ENCODE results near the gene SECISBP2.
"Not testable (repeated sequence)": the region's sequence is repeated elsewhere in the genome, so short reads cannot be mapped to it uniquely, and the experiment has no call there.

SECISBP2 gene, protein sequence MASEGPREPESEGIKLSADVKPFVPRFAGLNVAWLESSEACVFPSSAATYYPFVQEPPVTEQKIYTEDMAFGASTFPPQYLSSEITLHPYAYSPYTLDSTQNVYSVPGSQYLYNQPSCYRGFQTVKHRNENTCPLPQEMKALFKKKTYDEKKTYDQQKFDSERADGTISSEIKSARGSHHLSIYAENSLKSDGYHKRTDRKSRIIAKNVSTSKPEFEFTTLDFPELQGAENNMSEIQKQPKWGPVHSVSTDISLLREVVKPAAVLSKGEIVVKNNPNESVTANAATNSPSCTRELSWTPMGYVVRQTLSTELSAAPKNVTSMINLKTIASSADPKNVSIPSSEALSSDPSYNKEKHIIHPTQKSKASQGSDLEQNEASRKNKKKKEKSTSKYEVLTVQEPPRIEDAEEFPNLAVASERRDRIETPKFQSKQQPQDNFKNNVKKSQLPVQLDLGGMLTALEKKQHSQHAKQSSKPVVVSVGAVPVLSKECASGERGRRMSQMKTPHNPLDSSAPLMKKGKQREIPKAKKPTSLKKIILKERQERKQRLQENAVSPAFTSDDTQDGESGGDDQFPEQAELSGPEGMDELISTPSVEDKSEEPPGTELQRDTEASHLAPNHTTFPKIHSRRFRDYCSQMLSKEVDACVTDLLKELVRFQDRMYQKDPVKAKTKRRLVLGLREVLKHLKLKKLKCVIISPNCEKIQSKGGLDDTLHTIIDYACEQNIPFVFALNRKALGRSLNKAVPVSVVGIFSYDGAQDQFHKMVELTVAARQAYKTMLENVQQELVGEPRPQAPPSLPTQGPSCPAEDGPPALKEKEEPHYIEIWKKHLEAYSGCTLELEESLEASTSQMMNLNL

DNA sequence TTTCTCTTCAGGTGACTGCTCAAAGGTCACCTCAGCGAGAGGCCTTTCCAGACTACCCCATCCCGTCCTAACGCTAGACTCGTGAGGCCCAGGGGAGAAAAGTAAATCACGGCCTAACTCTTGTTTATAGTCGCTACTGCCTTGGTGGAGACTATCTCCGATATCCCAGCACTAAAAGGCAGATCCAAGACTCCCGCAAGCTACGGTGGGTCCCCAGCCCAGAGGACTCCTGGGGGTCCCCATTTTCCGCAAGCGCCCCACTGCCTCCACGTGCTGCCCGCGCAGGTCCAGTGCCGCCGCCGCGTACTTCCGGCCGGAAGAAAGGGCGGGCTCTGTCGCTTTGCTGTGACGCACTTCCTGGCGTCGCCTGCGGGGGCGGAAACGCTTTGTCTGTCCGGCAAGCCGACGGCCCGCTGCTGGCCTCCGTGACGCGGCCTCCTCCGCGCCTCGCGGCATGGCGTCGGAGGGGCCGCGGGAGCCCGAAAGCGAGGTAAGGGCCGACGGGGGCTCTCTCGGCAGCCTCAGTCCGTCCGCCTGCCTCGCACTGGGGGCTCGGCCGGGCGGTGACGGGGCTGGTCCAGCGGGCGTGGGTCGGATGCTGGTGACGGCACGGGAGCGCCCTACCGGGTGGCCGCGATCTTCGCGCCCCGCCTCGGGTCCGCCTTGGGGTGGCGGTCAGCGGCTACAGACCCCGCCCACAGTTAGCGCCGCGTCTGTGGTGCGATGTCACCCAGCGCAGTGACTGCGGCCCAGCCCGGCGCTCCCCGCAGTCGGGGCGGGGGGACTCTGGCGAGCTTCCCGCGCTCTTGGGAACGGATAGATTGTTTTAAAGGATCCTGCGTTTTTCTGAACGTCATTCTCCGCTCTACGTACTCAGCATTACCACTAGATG, at the start of gene SECISBP2:
SECISBP2 (plus strand) TSS at position 378 of the 892 bp plus-strand sequence; CDS start at position 455, 77 bp downstream.
- DNase-seq (ENCODE audit: low read depth in 2 of 2): peak; percentile 88 to 93

DNA sequence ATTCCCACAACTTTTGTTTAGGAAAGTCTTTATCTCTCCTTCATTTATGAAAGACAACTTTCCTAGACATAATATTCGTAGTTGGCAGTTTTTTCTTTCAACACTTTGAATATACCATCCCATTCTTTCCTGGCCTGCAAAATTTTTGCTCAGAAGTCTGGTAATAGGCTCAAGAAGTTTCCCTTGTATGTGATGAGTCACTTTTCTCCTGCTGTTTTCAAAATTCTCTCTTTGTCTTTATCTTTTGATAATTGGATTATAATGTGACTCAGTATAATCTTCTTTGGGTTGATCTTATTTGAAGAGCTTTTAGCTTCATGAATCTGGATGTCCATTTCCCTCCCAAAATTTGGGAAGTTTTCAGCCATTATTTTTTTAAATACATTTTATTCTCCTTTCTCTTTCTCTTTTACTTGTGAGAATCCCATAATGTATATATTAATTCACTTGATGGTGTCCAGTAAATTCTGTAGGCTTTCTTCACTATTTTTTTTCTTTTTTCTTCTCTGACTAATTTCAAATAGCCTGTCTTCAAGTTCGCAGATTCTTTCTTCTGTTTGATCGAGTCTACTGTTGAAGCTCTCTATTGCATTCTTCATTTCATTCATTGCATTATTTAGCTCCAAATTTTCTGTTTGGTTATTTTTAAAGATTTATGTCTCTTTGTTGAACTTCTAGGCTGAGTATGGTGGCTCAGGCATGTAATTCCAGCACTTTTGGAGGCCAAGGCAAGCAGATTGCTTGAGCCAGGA, 44.6 kb upstream of the SECISBP2 start:
- DNase-seq (ENCODE audit: low read depth in 2 of 2): no peak

DNA sequence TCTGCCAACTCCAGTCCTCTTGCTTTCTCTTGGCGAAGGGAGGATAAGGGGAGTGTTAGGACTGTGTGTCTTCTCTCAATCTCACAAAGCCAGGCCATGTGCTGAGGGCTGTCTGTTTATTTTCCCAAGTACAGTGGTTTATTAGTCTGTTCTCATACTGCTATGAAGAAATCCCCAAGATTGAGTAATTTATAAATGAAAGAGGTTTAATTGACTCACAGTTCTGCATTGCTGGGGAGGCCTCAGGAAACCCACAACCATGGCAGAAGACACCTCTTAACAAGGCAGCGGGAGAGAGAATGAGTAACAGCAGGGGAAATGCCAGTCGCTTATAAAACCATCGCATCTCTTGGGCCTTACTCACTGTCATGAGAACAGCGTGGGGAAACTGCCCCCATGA, 43.5 kb upstream of the SECISBP2 start:
- DNase-seq (ENCODE audit: low read depth in 2 of 2): peak in 1 of 2 experiments; percentile 6

DNA sequence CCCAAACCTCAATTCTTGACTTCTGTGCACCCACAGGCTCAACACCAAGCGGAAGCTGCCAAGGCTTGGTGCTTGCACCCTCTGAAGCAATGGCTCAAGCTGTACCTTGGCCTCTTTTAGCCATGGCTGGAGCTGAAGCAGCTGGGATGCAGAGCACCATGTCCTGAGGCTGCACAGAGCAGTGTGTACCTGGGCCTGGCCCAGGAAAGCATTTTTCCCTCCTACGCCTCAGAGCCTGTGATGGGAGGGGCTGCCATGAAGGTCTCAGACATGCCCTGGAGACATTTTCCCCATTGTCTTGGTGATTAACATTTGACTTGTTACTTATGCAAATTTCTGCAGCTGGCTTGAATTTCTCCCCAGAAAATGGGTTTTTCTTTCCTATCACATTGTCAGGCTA, 42.3 kb upstream of the SECISBP2 start:
- not testable (repeated sequence) for DNase-seq (ENCODE audit: low read depth in 2 of 2)

DNA sequence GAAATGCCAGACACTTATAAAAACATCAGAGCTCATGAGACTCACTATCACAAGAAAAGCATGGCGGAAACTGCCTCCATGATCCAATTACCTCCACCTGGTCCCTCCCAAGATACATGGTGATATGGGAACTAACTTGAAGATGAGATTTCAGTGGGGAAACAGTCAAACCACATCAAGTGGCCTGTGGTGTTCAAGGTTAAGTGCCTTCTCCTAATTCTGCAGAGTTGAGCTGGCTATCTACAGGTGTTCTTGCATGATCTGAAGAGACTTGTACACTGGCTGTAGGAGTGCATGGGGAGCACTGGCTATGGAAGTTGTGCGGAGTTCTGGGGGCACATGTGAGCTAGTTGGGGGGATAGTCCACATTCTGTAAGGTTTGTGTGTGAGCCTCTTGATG, 41.3 kb upstream of the SECISBP2 start:
- no peak for DNase-seq (ENCODE audit: low read depth in 2 of 2)

DNA sequence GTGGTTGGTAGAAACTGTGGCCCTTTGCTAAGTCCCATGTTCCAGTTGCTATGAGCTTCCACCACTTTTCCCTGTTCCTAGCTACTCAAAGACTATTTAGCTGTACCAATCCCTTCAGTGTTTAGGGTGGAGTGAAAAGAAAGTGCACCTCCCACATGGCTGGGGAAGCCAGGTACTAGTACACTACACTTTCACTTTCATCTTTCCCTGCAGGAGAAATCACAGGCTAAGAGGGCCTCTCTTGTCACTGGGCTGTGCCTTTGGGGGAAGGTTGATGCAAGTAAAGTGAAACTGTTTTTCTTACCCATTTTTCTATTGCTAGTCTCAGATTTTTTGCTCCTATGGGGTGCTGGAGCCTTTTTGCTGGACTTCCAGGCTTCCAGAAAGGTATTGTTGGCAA, 40.8 kb upstream of the SECISBP2 start:
- DNase-seq (ENCODE audit: low read depth in 2 of 2): no peak

DNA sequence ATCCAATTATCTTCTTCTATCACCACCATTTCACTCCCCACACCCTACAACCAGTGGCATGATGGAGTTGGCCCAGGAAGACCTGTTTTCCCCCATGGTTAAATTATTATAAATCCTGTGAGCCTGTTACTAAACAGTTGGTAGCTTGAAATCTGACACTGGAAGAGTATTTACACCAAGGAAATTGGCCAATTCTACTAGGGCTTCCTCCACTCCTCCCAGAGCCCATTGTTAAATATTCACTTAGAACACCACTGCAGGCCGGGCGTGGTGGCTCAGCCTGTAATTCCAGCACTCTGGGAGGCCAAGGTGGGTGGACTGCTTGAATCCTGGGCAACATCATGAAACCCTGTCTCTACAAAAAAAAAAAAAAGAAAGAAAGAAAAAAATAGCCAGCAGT, 39.7 kb upstream of the SECISBP2 start:
- DNase-seq (ENCODE audit: low read depth in 2 of 2): no peak

DNA sequence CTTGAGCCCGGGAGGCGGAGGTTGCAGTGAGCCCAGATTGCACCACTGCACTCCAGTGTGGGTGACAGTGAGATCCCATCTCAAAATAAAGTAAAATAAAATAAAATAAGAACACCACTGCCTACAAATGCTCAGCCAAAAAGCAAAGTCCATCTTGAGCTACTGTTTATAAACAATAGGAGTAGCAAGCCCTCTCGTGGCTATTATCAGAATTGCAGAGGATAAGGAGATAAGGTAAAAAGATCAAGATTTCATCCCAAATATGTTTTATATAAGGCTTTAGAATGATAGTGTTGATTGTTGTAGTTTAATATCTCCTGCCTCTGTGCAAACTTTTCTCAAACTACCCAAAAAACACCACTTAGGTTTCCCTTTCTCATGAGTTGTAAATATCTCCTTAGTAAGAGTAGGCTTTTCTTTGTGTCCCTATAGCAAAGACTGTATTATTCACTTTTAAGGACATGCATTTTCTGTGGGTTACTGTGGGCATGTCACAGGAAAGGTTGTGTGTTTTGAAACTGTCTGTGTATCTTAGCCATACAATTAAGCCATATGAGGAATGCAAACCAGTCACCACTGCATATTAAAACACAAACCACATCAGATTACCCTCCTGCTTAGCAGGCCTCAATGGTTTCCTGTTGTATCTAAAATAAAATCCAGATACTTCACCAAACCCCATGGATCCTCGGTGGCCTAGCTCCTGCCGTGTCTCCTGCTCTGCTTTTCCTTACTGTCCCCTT, 39.1 kb upstream of the SECISBP2 start:
- DNase-seq (ENCODE audit: low read depth in 2 of 2): no peak

DNA sequence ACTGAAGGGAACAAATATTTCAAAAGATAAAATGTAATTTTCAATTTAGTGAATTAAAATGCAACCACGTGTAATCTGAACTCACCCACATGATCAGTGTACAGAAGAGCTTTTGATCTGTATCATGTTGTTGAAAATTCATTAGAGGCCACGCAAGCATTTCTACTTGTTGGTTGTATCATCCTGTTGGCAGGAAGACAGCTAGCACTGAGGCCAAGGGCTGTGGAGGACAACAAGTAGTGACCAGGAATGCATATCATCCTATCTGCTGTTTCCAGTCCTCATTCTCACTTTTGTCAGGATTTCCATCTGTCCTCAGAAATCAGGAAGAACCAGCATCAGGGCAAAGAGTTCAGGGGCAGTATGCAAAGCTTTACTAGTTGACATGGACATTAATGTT, 37.2 kb upstream of the SECISBP2 start:
- no peak for DNase-seq (ENCODE audit: low read depth in 2 of 2)

DNA sequence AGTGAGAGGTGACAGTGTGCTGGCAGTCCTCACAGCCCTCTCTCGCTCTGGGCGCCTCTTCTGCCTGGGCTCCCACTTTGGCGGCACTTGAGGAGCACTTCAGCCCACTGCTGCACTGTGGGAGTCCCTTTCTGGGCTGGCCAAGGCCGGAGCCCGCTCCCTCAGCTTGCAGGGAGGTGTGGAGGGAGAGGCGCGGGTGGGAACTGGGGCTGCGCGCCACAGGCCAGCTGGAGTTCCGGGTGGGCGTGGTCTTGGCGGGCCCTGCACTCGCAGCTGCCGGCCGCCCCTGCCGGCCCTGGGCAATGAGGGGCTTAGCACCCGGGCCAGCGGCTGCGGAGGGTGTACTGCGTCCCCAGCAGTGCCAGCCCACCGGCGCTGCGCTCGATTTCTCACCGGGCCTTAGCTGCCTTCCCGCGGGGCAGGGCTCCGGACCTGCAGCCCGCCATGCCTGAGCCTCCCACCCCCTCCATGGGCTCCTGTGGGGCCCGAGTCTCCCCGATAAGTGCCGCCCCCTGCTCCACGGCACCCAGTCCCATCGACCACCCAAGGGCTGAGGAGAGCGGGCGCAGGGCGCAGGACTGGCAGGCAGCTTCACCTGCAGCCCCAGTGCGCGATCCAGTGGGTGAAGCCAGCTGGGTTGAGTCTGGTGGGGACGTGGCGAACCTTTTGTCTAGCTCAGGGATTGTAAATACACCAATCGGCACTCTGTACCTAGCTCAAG, 35.9 kb upstream of the SECISBP2 start:
- not testable (repeated sequence) for DNase-seq (ENCODE audit: low read depth in 2 of 2)

DNA sequence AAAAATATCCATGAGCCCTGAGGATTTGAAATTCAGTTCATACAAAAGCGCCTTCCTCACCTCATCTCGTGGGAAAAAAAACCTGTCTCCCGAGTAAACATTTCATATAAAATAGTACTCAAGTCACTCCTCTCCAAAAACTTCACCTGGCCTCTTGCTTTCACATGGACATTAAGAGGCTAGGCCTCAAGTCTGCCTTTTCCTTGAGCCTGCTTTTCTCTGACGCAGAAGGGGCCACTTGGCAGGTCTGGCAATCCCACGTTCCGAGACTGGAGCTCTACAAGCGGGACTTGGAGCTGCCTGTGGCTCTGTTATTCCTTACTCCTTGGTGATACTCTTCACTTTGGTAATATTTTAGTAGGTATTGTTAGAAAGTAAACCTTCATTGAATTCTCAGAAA, 34.2 kb upstream of the SECISBP2 start:
- no peak for DNase-seq (ENCODE audit: low read depth in 2 of 2)

DNA sequence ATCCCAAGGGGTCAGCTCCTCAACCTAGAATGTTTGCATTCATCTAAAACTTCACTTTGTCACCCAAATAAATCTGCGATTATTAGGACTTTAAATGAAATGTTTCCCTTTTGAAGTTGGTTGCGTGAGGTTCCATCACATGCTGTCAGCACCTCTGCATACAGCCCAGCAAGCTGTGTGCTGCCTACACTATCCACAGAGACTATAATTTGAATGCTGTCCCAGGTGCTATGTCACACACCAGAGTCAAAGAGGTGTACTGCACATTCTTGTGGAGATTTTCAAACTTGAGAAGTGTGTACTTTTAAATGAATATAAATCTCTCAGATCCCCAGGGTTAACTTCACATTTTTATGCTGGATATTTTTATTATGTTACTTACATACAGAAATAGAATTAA, 26.6 kb upstream of the SECISBP2 start:
- no peak for DNase-seq (ENCODE audit: low read depth in 2 of 2)

DNA sequence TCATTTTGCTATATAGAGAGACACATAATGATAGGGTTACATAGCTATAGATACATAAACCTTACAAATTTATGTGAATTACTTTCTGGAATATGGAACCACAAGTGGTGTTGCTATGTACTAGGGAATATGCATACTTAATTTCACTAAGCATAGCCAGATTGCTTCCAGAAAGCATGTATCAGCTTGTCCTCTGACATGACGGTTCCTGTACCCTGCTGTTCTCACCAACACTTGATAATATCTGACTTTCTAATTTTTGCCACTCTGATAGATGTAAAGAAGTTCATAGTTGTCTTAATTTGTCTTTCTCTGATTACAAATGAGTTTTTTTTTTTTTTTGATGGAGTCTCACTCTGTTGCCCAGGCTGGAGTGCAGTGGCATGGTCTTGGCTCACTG, 25.3 kb upstream of the SECISBP2 start:
- no peak for DNase-seq (ENCODE audit: low read depth in 2 of 2)

DNA sequence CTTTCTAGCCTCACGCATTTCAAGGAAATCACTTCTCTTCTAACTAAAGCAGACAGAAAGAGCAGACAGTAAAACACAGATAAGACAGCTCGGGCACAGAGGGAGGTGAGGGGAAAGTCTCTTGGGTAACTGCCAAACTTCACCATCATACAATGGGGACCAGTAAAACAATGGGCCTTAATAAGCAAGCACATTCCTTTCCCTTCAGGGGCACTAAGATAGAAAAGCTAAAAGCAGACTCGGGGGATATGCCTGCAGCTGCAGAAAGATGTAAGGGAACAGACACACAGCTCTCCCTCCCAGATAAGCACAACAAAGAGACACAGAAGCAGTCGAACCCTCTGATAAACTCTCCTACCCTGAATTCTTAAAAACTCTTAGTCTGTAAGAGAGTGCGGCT, 22.9 kb upstream of the SECISBP2 start:
- DNase-seq (ENCODE audit: low read depth in 2 of 2): no peak

DNA sequence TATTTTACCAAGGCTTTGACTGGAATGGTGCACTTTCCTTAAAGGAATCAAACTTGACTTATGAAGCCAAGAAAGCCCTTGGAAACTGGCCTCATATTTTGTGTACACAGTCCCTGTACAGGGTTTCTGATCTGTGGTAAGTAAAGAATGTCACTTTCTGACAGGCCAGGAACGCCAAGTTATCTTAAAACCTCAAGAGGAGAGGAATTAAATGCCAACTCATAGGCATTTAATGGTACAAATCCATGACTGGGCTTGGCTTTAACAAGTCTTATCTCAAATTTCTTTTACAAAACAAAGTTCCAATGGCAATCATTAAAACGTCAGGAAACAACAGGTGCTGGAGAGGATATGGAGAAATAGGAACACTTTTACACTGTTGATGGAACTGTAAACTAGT, 16.3 kb upstream of the SECISBP2 start:
- DNase-seq (ENCODE audit: low read depth in 2 of 2): not testable (repeated sequence)

DNA sequence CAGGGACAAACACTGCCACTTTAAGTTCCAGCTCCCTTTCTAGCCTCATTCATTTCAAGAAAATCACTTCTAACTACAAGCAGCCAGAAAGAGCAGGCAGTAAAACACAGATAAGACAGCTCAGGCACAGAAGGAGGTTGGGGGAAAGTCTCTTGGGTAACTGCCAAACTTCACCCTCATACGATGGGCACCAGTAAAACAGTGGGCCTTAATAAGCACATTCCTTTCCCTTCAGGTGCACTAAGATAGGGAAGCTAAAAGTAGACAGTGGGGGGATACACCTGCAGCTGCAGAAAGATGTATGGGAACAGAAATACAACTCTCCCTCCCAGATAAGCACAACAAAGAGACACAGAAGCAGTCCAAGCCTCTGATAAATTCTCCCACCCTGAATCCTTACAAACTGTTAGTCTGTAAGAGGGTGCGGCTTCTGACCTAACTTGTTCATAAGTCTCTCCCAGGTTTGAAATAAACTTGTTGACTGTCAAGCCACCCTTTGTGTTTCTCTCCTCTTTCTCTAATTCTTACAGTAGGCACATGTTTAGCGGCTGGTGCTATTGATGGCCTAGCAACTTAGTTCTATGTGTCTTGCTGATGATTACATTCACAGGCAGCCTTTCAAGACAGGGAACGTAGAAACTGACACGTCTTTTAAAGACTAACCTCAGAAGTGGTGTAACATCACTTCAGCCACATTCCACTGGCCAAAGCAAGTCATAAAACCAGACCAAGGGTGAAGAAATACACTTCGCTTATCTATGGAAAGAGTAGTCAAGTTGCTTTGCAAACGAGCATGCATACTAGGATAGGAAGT, 14.1 kb upstream of the SECISBP2 start:
- no peak for DNase-seq (ENCODE audit: low read depth in 2 of 2)

DNA sequence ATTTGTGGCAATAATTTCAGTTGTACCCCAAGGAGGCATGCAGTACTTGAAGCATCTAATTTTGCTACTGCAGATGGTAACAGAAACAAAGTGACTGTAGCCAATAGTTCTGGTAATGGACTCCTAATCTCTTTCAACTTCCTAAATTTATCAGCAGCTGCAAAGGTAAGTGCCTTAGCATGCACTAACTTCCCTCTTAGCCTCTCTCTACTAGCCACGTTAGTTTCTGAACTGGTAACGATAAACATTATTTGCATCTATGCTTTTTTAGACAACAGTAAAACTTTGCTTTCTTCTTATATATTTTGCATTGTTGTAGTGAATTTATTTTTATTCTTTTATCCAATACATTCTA, 13.5 kb upstream of the SECISBP2 start:
- DNase-seq (ENCODE audit: low read depth in 2 of 2): no peak

DNA sequence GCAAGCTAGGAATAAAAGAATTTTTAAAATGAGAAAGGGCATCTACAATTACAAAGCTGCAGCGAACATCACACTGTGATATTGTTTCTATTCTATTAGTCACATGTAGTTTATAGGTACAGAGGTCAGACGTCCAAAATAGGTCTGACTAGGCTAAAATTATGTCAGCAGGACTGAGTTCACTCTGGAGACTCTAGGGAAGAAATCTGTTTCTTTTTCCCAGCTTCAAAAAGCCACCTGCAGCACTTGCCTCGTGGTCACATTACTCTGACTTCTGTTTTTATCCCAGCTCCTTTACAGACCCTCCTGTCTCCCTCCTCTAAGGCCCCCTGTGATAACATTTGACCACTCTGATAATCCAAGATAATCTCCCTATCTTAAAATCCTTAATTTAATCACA, 12.4 kb upstream of the SECISBP2 start:
- no peak for DNase-seq (ENCODE audit: low read depth in 2 of 2)

DNA sequence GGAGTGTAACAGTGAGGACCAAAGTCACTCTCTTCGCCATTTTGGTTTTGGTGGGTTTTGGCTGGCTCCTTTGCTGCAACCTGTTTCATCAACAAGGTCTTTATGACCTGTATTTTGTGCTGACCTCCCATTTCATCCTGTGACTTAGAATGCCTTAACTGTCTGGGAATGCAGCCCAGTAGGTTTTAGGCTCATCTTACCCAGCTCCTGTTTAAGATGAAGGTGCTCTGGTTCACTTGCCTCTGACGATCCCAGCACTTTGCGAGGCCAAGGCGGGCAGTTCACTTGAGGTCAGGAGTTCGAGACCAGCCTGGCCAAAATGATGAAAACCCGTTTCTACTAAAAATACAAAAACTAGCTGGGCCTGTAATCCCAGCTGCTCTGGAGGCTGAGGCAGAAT, 9.1 kb upstream of the SECISBP2 start:
- DNase-seq (ENCODE audit: low read depth in 2 of 2): no peak
